Measurements from ENCODE around the gene TMC5.

- no peak for TF ChIP-seq JUN (IDR thresholded peaks at IDR 0.05; ENCODE audit: borderline replicate concordance, insufficient read depth, insufficient read length, low read depth)
- TF ChIP-seq POLR2A (IDR thresholded peaks at IDR 0.05; ENCODE audit: low read depth, low read length) = no peak
- no peak for TF ChIP-seq MAX (IDR thresholded peaks at IDR 0.05; ENCODE audit: insufficient read depth, insufficient read length)
- no peak for TF ChIP-seq EZH2 (IDR thresholded peaks at IDR 0.05; ENCODE audit: borderline replicate concordance, low read depth, low read length, severe bottlenecking)
- TF ChIP-seq, protein P1, sequence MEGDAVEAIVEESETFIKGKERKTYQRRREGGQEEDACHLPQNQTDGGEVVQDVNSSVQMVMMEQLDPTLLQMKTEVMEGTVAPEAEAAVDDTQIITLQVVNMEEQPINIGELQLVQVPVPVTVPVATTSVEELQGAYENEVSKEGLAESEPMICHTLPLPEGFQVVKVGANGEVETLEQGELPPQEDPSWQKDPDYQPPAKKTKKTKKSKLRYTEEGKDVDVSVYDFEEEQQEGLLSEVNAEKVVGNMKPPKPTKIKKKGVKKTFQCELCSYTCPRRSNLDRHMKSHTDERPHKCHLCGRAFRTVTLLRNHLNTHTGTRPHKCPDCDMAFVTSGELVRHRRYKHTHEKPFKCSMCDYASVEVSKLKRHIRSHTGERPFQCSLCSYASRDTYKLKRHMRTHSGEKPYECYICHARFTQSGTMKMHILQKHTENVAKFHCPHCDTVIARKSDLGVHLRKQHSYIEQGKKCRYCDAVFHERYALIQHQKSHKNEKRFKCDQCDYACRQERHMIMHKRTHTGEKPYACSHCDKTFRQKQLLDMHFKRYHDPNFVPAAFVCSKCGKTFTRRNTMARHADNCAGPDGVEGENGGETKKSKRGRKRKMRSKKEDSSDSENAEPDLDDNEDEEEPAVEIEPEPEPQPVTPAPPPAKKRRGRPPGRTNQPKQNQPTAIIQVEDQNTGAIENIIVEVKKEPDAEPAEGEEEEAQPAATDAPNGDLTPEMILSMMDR (IDR thresholded peaks at IDR 0.05; ENCODE audit: extremely low read depth in 1 of 2, insufficient read depth in 1 of 2, low read depth in 1 of 2, low read length in 2 of 2) = no peak
- TF ChIP-seq POLR2AphosphoS5 (IDR thresholded peaks at IDR 0.05; ENCODE audit: insufficient read depth, low read depth, low read length) = no peak
- TF ChIP-seq MYC (IDR thresholded peaks at IDR 0.05; ENCODE audit: low read depth, low read length) = no peak
- no peak for TF ChIP-seq FOS (IDR thresholded peaks at IDR 0.05; ENCODE audit: borderline replicate concordance, insufficient read depth, low read length)
- no peak for TF ChIP-seq GATA2 (IDR thresholded peaks at IDR 0.05; ENCODE audit: insufficient read depth, insufficient read length, low read depth, low read length)
Observed at GRCh38 chr16:19415918-19416317, 1.8 kb upstream of the TMC5 start.
